Trophoblast cell (in vitro differentiated cells and primary cell): ENCODE measurements around the gene PLP1.

ENCODE experiments used
- DNase-seq, 2 donors: peaks; one replicate each; pipeline ENCODE4 v3.0.0-alpha.2; 2016
- H2AFZ ChIP-seq: 2 replicates; pipeline ENCODE4 v1.6.1; 2013; ENCODE audit warnings: low read length, moderate library complexity, mild to moderate bottlenecking; ENCODE audit not compliant: insufficient read depth, poor library complexity
- H2AK5ac ChIP-seq: 2 replicates; pipeline ENCODE4 v1.6.1; 2013; ENCODE audit warnings: mild to moderate bottlenecking, low read length
- H2BK120ac ChIP-seq: 2 replicates; pipeline ENCODE4 v1.6.1; 2013; ENCODE audit warnings: low read length, mild to moderate bottlenecking, moderate library complexity; ENCODE audit not compliant: insufficient read depth, poor library complexity
- H2BK12ac ChIP-seq: 2 replicates; pipeline ENCODE4 v1.6.1; 2013; ENCODE audit warnings: mild to moderate bottlenecking, low read length, moderate library complexity
- H2BK5ac ChIP-seq: 2 replicates; pipeline ENCODE4 v1.6.1; 2013; ENCODE audit warnings: low read length, low read depth, moderate library complexity, mild to moderate bottlenecking; ENCODE audit not compliant: poor library complexity
- H3K14ac ChIP-seq: 2 replicates; pipeline ENCODE4 v1.6.1; 2013; ENCODE audit warnings: mild to moderate bottlenecking, low read length
- H3K18ac ChIP-seq: 2 replicates; pipeline ENCODE4 v1.6.1; 2013; ENCODE audit warnings: mild to moderate bottlenecking, low read length
- H3K23ac ChIP-seq: 2 replicates; pipeline ENCODE4 v1.6.1; 2013; ENCODE audit warnings: low read length
- H3K27ac ChIP-seq: 2 replicates; pipeline ENCODE4 v1.5.1; 2013; ENCODE audit warnings: low read depth, mild to moderate bottlenecking, inconsistent platforms, low read length, moderate library complexity
- H3K27me3 ChIP-seq: 2 replicates; pipeline ENCODE4 v1.6.1; 2013; ENCODE audit warnings: inconsistent platforms, mild to moderate bottlenecking, low read length, moderate library complexity; ENCODE audit not compliant: insufficient read depth
- H3K36me3 ChIP-seq, 2 experiments: 1 replicate in 1 of 2; 2 replicates in 1 of 2; pipeline ENCODE4 v1.6.1; 2013; ENCODE audit warnings: low read length in 2 of 2, mild to moderate bottlenecking in 2 of 2, moderate library complexity in 1 of 2; ENCODE audit not compliant: insufficient read depth in 2 of 2, control insufficient read depth in 1 of 2
- H3K4ac ChIP-seq: 2 replicates; pipeline ENCODE4 v1.6.1; 2013; ENCODE audit warnings: low read depth, mild to moderate bottlenecking, low read length, moderate library complexity
- H3K4me1 ChIP-seq, 2 experiments: 1 replicate in 1 of 2; 2 replicates in 1 of 2; pipeline ENCODE4 v1.6.1; 2013; ENCODE audit warnings: low read length in 2 of 2, mild to moderate bottlenecking in 2 of 2, moderate library complexity in 1 of 2; ENCODE audit not compliant: insufficient read depth in 2 of 2, control insufficient read depth in 1 of 2
- H3K4me2 ChIP-seq: 2 replicates; pipeline ENCODE4 v1.6.1; 2013; ENCODE audit warnings: inconsistent platforms, mild to moderate bottlenecking, low read length, moderate library complexity
- H3K4me3 ChIP-seq: 2 replicates; pipeline ENCODE4 v1.5.1; 2013; ENCODE audit warnings: mild to moderate bottlenecking, low read depth, low read length, inconsistent platforms
- H3K79me1 ChIP-seq: one replicate; pipeline ENCODE4 v1.6.1; 2013; ENCODE audit warnings: low read length
- H3K79me2 ChIP-seq: 2 replicates; pipeline ENCODE4 v1.6.1; 2013; ENCODE audit warnings: low read length, mild to moderate bottlenecking; ENCODE audit not compliant: control insufficient read depth, insufficient read depth, poor library complexity
- H3K9ac ChIP-seq: 2 replicates; pipeline ENCODE4 v1.6.1; 2013; ENCODE audit warnings: mild to moderate bottlenecking, low read length
- H3K9me3 ChIP-seq: 2 replicates; pipeline ENCODE4 v1.6.1; 2013; ENCODE audit warnings: low read depth, mild to moderate bottlenecking, control low read depth, inconsistent platforms, low read length; ENCODE audit not compliant: insufficient read depth
- H4K12ac ChIP-seq: 2 replicates; pipeline ENCODE4 v1.6.1; 2013; ENCODE audit warnings: low read depth, mild to moderate bottlenecking, low read length, moderate library complexity
- H4K8ac ChIP-seq: 2 replicates; pipeline ENCODE4 v1.6.1; 2013; ENCODE audit warnings: low read depth, mild to moderate bottlenecking, low read length, moderate library complexity
- H4K91ac ChIP-seq: one replicate; pipeline ENCODE4 v1.6.1; 2013; ENCODE audit warnings: low read depth, mild to moderate bottlenecking, low read length, moderate library complexity
- WGBS: extraction: QIAGEN DNeasy Blood & Tissue Kit; methylation state at CpG from one replicate; pipeline ENCODE4 v1.1.7; 2013; ENCODE audit warnings: missing lambda C conversion rate; ENCODE audit not compliant: insufficient read length, insufficient coverage; ENCODE audit errors: extremely low coverage; 5-methylcytosine and 5-hydroxymethylcytosine counted together

Gene PLP1

DNA sequence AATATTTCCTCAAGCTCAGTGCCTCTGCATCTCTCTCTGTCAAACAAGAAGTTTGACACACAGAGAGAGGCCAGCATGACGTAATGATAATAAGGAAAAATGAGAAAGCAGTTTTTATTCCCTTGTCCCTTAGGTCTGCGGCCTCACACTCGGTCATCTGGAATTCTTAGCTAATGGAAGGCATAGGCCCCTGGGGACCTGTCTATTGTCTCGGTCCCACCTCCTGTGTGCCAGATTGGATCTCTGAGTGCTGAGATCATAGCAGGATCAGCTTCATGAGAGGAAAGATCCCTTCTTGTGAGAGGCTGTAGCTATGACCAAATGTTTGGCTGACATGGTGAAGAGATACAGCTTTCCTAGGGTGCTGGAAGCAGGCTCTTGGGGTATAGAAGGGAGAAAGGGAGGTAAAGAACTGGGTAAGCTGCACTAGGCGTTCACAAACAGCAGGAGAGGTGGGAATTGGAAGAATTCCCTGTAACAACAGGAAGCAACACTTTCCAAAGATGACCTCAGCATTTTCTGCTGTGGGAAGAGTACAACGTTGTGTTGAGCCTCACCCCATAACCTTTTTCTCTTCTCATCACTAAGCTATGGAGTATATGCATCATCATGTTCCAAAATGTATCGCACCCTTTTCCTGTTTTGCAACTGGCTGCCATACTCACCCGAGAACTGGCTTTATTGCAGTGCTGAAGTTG is 45.7 kb upstream of the PLP1 start:
- H3K4me3 ChIP-seq: no peak overlapping the region
- WGBS: no CpG with 5 or more reads among the region's 8 CpGs

DNA sequence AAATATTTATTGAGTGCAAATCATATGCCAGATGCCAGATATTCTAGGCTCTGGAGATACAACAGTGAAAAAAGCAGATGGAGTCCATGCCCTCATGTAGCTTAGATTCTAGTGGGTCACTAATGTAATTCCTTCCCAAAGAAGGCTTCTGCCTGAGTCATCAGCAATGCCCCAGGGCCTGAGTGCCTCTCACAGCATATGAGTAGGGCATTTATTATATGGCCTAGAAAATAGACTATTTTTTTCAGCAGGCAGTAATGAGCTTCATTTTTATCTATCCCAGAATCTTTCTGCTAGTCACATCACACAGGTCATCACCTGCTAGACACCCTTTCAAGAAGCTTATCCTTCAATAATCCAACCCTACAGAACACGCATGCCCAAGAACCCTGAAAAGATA is 43.6 kb upstream of the PLP1 start:
- no peak overlapping the region for H3K4me3 ChIP-seq
- no peak overlapping the region for H2BK12ac ChIP-seq
- H3K23ac ChIP-seq: no peak overlapping the region
- H3K79me1 ChIP-seq: no peaks in the 10 kb centered on the region
- H3K27me3 ChIP-seq: no peaks in the 10 kb centered on the region
- no peak overlapping the region for H4K12ac ChIP-seq
- H2AK5ac ChIP-seq: no peak overlapping the region
- H2AFZ ChIP-seq: no peak overlapping the region
- H3K79me2 ChIP-seq: no peaks in the 10 kb centered on the region
- no peaks in the 10 kb centered on the region for H3K9me3 ChIP-seq
- H3K4me1 ChIP-seq: peaks cover 21 to 34% of the 10 kb centered on the region in 2 experiments
- H3K27ac ChIP-seq: no peak overlapping the region
- WGBS: no CpG with 5 or more reads among the region's 1 CpG
- no peak overlapping the region for H2BK120ac ChIP-seq
- no peak overlapping the region for H4K8ac ChIP-seq
- DNase-seq: peak; percentile 81 to 91
- H3K4me2 ChIP-seq: no peak overlapping the region
- no peaks in the 10 kb centered on the region for H3K36me3 ChIP-seq
- H3K18ac ChIP-seq: no peak overlapping the region
- H3K9ac ChIP-seq: no peak overlapping the region
- no peak overlapping the region for H2BK5ac ChIP-seq
- H3K4ac ChIP-seq: no peak overlapping the region
- H4K91ac ChIP-seq: no peak overlapping the region
- H3K14ac ChIP-seq: no peak overlapping the region

More for the DNA sequence above, 45.7 kb upstream of the PLP1 start:
- Histone ChIP-seq H3K4me1 (peaks cover 26 to 37% of the 10 kb centered on the region in 2 experiments), H2BK12ac (no peak overlapping the region), H3K79me2 (no peaks in the 10 kb centered on the region), H3K23ac (no peak overlapping the region), H3K79me1 (no peaks in the 10 kb centered on the region), H2BK5ac (peak overlapping the region; percentile 11), H3K9me3 (no peaks in the 10 kb centered on the region), H3K9ac (no peak overlapping the region), H3K18ac (no peak overlapping the region), H4K12ac (no peak overlapping the region), H2AK5ac (no peak overlapping the region), H3K27ac (peak overlapping the region; percentile 65), H4K91ac (no peak overlapping the region), H3K36me3 (no peaks in the 10 kb centered on the region), H2AFZ (no peak overlapping the region), H3K27me3 (no peaks in the 10 kb centered on the region), H3K4ac (no peak overlapping the region), H4K8ac (peak overlapping the region; percentile 44), H3K4me2 (no peak overlapping the region), H2BK120ac (no peak overlapping the region), H3K14ac (no peak overlapping the region)
- no peak for DNase-seq

DNA sequence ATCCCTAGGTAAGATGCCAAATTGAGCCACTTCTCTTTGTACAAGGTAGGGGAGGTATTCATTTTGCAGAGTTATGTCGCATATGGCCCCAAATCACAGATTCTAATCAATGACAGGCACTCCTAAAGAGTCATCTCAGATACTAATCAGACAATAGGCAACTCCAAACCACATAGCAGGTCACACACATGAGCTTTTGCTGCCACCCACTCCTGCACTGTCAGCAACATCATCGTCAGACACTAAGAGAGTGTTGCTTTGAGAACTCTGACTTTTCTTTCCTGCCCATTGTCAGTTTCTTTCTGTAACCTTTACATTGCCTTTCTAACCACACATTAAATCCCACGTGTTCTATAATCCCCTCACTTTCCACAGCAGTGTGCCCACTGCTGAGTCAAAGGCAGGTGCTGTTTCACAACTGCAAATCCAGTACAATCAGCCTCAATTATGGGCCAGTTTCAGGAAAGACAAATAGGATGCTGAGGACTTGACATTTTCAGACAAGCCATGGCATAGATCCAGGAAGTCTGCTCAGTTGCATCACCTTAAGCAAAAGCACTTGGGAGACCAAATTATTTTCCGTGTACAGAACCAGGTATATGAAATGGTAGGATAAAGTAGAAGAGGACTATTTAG is 42.4 kb upstream of the PLP1 start:
- no peaks in the 10 kb centered on the region for H3K79me2 ChIP-seq
- peak overlapping the region; percentile 40 for H3K27ac ChIP-seq
- no CpG with 5 or more reads among the region's 4 CpGs for WGBS
- no peak overlapping the region for H2BK5ac ChIP-seq
- no peak overlapping the region for H4K8ac ChIP-seq
- no peak overlapping the region for H4K91ac ChIP-seq
- DNase-seq: peak; percentile 21 to 65
- H2AK5ac ChIP-seq: no peak overlapping the region
- no peak overlapping the region for H2BK120ac ChIP-seq
- H3K4me1 ChIP-seq: peaks cover 13 to 23% of the 10 kb centered on the region in 2 experiments
- H3K18ac ChIP-seq: no peak overlapping the region
- H3K4ac ChIP-seq: no peak overlapping the region
- H3K9ac ChIP-seq: no peak overlapping the region
- H2BK12ac ChIP-seq: no peak overlapping the region
- no peaks in the 10 kb centered on the region for H3K79me1 ChIP-seq
- no peak overlapping the region for H3K4me2 ChIP-seq
- H4K12ac ChIP-seq: no peak overlapping the region
- no peaks in the 10 kb centered on the region for H3K36me3 ChIP-seq
- no peak overlapping the region for H2AFZ ChIP-seq
- no peak overlapping the region for H3K4me3 ChIP-seq
- H3K14ac ChIP-seq: no peak overlapping the region
- H3K27me3 ChIP-seq: no peaks in the 10 kb centered on the region
- no peaks in the 10 kb centered on the region for H3K9me3 ChIP-seq
- H3K23ac ChIP-seq: no peak overlapping the region

DNA sequence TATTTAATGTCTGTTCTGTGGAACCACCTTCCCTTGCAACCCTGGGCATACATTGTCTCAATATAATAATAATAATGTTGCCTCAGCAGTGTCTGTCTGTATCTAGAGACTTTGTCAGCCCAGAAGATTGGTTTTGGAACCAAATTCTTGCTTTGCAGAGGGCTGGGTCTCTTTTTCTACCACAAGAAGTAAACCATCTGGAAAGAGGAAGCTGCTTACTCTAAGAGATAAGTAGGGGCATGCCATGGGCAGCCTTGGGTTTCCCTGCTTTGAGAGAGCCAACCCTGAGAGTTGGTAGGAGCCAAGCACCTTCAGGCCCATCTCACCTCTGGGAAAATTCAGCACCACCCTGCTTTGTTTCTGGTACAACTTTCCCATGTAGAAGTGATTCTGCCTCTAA is 38.9 kb upstream of the PLP1 start:
- Histone ChIP-seq H3K23ac (no peak overlapping the region), H4K91ac (no peak overlapping the region), H2AK5ac (no peak overlapping the region), H3K27ac (no peak overlapping the region), H3K14ac (no peak overlapping the region), H3K79me1 (no peaks in the 10 kb centered on the region), H3K9me3 (no peaks in the 10 kb centered on the region), H3K79me2 (no peaks in the 10 kb centered on the region), H2BK12ac (no peak overlapping the region), H3K27me3 (no peaks in the 10 kb centered on the region), H3K9ac (no peak overlapping the region), H2AFZ (no peak overlapping the region), H2BK120ac (no peak overlapping the region), H3K18ac (no peak overlapping the region), H4K12ac (no peak overlapping the region), H3K4me3 (no peak overlapping the region), H3K4ac (no peak overlapping the region), H3K36me3 (no peaks in the 10 kb centered on the region), H4K8ac (no peak overlapping the region), H3K4me1 (peaks cover 2 to 3% of the 10 kb centered on the region in 2 experiments), H3K4me2 (no peak overlapping the region), H2BK5ac (no peak overlapping the region)
- no peak for DNase-seq
